Chondrocyte (in vitro differentiated cells): ENCODE measurements around the gene BPI. TPM values are rescaled to one million over a fixed set of nuclear protein-coding genes. Genes with fewer than 3 reads are reported as not detected.

Experiments used
- DNase-seq: peaks from one replicate; pipeline ENCODE4 v3.0.0; 2021; ENCODE audit warnings: mixed read lengths, low spot score
- H3K27ac Mint-ChIP-seq: one replicate; pipeline ENCODE4 v1.8.0; 2021; ENCODE audit warnings: mild to moderate bottlenecking, moderate library complexity, mixed read lengths; ENCODE audit not compliant: unreplicated experiment
- H3K27me3 Mint-ChIP-seq: 2 replicates; pipeline ENCODE4 v1.8.0; 2021; ENCODE audit warnings: low read depth, mixed read lengths
- H3K36me3 Mint-ChIP-seq: 2 replicates; pipeline ENCODE4 v1.8.0; 2021; ENCODE audit warnings: low read depth, mixed read lengths
- H3K4me1 Mint-ChIP-seq: 2 replicates; pipeline ENCODE4 v1.8.0; 2021; ENCODE audit warnings: low read depth, mild to moderate bottlenecking, mixed read lengths
- H3K4me3 Mint-ChIP-seq: one replicate; pipeline ENCODE4 v1.8.0; 2021; ENCODE audit warnings: mild to moderate bottlenecking, moderate library complexity, mixed read lengths; ENCODE audit not compliant: unreplicated experiment
- H3K9me3 Mint-ChIP-seq: 2 replicates; pipeline ENCODE4 v1.8.0; 2021; ENCODE audit warnings: low read depth, mixed read lengths
- CTCF ChIP-seq: fragments of 200-600 bp; sonication (generic); IDR thresholded peaks from 2 replicates; pipeline ENCODE4 v1.5.0; 2021; ENCODE audit warnings: antibody characterized with exemption, mild to moderate bottlenecking, moderate library complexity
- total RNA-seq: library from RNA; stranded (reverse); gene quantifications from 3 replicates; pipeline ENCODE4 v1.2.1, GENCODE V29; 2021

The BPI gene
- total RNA-seq, 1 donor from 2014 or later: 0.55 TPM

- Mint-ChIP-seq H3K4me3 (no peak overlapping the region), H3K4me1 (peaks cover 70% of the 10 kb centered on the region), H3K36me3 (no peaks in the 10 kb centered on the region), H3K27me3 (no peaks in the 10 kb centered on the region), H3K27ac (peak overlapping the region; percentile 82), H3K9me3 (peaks cover 9% of the 10 kb centered on the region)
- DNase-seq: no peak
- TF ChIP-seq CTCF: no peak
Measured at GRCh38 chr20:38271608-38272120, 32.3 kb upstream of the BPI start.

GRCh38 chr20:38272398-38272797 is 31.6 kb upstream of the BPI start:
- peaks cover 72% of the 10 kb centered on the region for H3K4me1 Mint-ChIP-seq
- DNase-seq: peak; percentile 28
- no peak for TF ChIP-seq CTCF
- no peaks in the 10 kb centered on the region for H3K27me3 Mint-ChIP-seq
- H3K4me3 Mint-ChIP-seq: no peak overlapping the region
- H3K9me3 Mint-ChIP-seq: peaks cover 9% of the 10 kb centered on the region
- peak overlapping the region; percentile 88 for H3K27ac Mint-ChIP-seq
- no peaks in the 10 kb centered on the region for H3K36me3 Mint-ChIP-seq

- Mint-ChIP-seq H3K4me1 (peaks cover 75% of the 10 kb centered on the region), H3K27ac (peak overlapping the region; percentile 88)
Measured at GRCh38 chr20:38272961-38273360, 31.0 kb upstream of the BPI start.

GRCh38 chr20:38275815-38276550 is 28.0 kb upstream of the BPI start:
- Mint-ChIP-seq H3K36me3 (no peaks in the 10 kb centered on the region), H3K27ac (peak overlapping the region; percentile 90), H3K9me3 (peaks cover 9% of the 10 kb centered on the region), H3K4me1 (peaks cover 82% of the 10 kb centered on the region), H3K27me3 (no peaks in the 10 kb centered on the region), H3K4me3 (no peak overlapping the region)
- TF ChIP-seq CTCF: no peak
- DNase-seq: no peak

More at GRCh38 chr20:38272961-38273360, 31.0 kb upstream of the BPI start:
- no peak for TF ChIP-seq CTCF
- Mint-ChIP-seq H3K4me3 (no peak overlapping the region), H3K27me3 (no peaks in the 10 kb centered on the region), H3K36me3 (no peaks in the 10 kb centered on the region), H3K9me3 (peaks cover 9% of the 10 kb centered on the region)
- peak; percentile 38 for DNase-seq

GRCh38 chr20:38277285-38277684 is 26.7 kb upstream of the BPI start:
- no peaks in the 10 kb centered on the region for H3K36me3 Mint-ChIP-seq
- no peak for DNase-seq
- no peak for TF ChIP-seq CTCF
- H3K4me3 Mint-ChIP-seq: no peak overlapping the region
- peaks cover 69% of the 10 kb centered on the region for H3K4me1 Mint-ChIP-seq
- peaks cover 5% of the 10 kb centered on the region for H3K9me3 Mint-ChIP-seq
- no peaks in the 10 kb centered on the region for H3K27me3 Mint-ChIP-seq
- H3K27ac Mint-ChIP-seq: peak overlapping the region; percentile 92
